22Rv1 (cell line): ENCODE data around the gene CXCR6.

Experiments
- H3K27ac ChIP-seq: fragments of 450-650 bp; 2 replicates; pipeline ENCODE4 v1.5.1; 2017
- ZFX ChIP-seq: fragments of 450-650 bp; IDR thresholded peaks from 2 replicates; pipeline ENCODE4 v1.6.1; 2017; ENCODE audit warnings: antibody characterized with exemption, borderline replicate concordance
- TF ChIP-seq, protein P1 (sequence below): fragments of 450-650 bp; IDR thresholded peaks from 2 replicates; pipeline ENCODE4 v1.5.1; 2017; ENCODE audit warnings: mild to moderate bottlenecking

Gene CXCR6

DNA sequence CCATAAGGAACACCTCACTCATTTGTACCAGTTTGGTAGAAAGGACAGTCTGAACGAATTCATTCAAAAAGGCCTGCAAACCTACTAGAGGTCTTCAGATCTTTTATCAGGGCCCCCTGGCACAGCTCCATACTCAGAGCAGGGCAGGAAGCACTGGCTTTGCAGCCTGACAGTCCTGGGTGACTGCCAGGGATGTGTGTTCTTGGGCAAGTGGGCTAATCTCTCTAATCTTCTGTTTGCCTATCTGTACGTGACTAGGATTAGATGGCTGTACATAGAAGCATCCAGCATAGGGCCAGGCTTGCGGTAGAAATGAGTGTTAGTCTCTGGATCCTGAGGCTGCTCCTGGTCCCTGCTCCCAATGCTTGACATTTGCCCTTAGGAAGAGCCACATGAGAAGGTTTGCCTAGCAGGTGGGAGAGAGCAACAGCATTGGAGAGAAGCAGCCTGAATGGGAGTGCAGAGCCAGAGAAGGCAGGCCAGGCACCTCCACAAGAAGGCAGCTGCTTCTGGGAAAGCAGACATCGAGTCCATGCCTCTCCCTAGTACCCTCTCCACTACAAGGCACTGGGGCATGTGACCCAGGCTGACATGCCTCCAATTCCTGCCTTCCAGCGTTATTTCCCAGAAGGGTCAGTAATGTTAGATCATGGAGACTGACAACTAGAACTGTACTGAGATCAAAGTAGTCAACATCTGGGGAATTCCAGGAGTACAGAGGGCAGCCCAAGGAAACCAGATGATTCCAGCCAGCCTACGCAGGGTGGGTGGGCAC is 1.0 kb upstream of the CXCR6 start:
- no peak overlapping the region for H3K27ac ChIP-seq
- no peak for TF ChIP-seq ZFX
- TF ChIP-seq, protein P1, sequence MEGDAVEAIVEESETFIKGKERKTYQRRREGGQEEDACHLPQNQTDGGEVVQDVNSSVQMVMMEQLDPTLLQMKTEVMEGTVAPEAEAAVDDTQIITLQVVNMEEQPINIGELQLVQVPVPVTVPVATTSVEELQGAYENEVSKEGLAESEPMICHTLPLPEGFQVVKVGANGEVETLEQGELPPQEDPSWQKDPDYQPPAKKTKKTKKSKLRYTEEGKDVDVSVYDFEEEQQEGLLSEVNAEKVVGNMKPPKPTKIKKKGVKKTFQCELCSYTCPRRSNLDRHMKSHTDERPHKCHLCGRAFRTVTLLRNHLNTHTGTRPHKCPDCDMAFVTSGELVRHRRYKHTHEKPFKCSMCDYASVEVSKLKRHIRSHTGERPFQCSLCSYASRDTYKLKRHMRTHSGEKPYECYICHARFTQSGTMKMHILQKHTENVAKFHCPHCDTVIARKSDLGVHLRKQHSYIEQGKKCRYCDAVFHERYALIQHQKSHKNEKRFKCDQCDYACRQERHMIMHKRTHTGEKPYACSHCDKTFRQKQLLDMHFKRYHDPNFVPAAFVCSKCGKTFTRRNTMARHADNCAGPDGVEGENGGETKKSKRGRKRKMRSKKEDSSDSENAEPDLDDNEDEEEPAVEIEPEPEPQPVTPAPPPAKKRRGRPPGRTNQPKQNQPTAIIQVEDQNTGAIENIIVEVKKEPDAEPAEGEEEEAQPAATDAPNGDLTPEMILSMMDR, result no peak

DNA sequence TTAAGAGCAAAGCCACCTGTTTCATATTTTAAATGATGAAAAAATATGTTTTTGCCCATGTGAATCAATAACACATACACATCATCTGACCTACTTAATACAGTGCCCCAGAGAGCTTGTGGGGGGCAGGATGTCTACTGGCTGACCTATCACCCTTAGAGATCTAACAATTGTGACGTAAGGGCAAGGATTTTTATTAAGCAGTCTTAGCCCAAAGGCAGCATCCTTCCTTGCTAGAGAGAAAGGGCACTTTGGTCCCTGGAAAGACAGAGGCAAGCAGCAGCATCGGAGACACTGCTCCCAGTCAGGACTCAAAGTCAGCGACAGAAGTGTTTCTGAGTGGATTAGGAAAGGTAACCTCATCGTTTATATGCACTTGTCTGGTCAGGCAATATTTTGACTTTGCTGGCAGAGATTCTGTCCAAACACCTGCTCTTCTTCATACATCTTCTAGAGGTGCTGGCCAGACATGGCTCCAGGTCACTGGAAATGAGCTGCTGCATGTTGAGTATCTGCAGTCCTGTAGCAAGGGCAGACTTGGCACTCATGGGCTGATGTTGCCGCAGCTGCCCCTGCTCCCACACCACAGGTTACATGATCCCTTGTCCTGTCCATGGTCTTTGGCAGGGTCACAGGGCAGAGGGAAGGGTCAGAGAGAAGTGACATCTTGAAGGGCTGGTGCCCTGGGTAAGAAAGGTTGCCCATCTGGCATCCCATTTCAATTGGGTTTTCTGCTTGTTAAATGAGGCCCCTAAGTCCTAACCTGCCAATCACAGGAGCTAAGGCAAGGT is 1.8 kb downstream of the CXCR6 start:
- H3K27ac ChIP-seq, result no peak overlapping the region
- no peak for TF ChIP-seq ZFX

DNA sequence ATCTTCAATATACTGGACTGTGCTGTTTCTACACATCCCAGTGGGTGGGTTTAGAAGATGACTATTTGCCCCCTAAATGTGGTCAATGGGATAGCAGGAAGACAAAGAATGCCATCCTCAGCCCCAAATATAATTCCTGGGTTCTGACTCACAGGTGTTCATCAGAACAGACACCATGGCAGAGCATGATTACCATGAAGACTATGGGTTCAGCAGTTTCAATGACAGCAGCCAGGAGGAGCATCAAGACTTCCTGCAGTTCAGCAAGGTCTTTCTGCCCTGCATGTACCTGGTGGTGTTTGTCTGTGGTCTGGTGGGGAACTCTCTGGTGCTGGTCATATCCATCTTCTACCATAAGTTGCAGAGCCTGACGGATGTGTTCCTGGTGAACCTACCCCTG is 3.0 kb downstream of the CXCR6 start:
- H3K27ac ChIP-seq, result no peak overlapping the region
- TF ChIP-seq ZFX, result no peak
- TF ChIP-seq, protein P1, result no peak

DNA sequence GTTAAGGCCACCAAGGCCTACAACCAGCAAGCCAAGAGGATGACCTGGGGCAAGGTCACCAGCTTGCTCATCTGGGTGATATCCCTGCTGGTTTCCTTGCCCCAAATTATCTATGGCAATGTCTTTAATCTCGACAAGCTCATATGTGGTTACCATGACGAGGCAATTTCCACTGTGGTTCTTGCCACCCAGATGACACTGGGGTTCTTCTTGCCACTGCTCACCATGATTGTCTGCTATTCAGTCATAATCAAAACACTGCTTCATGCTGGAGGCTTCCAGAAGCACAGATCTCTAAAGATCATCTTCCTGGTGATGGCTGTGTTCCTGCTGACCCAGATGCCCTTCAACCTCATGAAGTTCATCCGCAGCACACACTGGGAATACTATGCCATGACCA is 3.6 kb downstream of the CXCR6 start:
- TF ChIP-seq ZFX, result no peak
- TF ChIP-seq, protein P1, result no peak
- no peak overlapping the region for H3K27ac ChIP-seq

DNA sequence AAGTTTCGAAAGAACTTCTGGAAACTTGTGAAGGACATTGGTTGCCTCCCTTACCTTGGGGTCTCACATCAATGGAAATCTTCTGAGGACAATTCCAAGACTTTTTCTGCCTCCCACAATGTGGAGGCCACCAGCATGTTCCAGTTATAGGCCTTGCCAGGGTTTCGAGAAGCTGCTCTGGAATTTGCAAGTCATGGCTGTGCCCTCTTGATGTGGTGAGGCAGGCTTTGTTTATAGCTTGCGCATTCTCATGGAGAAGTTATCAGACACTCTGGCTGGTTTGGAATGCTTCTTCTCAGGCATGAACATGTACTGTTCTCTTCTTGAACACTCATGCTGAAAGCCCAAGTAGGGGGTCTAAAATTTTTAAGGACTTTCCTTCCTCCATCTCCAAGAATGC is 4.1 kb downstream of the CXCR6 start:
- H3K27ac ChIP-seq, result no peak overlapping the region
- TF ChIP-seq ZFX, result no peak
- TF ChIP-seq, protein P1, result no peak

DNA sequence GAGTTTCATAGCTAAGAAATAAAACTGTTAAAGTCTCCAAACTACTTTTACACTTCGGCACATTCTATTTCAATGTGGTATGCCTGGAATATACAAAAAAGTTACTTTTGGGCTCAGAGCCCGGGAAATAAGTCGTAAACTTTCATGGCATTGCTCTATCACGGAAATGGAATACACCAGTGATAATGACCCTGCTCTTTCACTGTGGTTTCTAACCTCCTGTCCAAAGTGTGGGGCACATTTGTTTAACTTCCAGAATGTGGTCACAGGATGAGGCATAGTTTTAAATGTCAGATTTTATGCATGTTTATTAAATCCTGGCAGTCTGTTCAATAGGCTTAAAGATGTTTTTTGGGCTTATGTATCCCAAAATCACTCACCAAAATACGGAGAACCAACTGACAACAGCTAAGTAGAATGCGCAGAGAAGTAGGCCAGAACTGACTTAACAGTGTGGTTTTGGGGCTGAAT is 5.1 kb downstream of the CXCR6 start:
- H3K27ac ChIP-seq, result no peak overlapping the region
- TF ChIP-seq, protein P1, result no peak
- no peak for TF ChIP-seq ZFX

DNA sequence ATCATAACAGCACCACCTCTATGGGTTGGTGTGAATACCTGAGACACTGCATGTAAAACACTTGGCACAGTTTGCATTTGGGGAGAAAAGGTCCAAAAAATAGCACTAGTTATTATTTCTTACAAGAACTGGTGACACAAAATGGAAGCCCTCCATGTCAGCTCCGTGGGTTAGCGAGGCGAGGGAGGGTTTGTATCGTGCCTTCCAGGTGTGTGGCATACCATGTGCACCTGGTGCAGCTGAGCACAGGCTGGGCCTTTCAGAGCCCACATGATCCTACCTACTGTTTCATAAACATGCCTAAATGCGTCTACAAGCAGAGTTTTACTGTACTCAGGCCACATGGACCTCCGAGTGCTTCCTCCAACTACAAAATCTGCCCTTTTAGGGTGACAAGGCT is 5.6 kb downstream of the CXCR6 start:
- TF ChIP-seq ZFX, result no peak
- TF ChIP-seq, protein P1, result no peak
- no peak overlapping the region for H3K27ac ChIP-seq
